ENCODE results near the gene MGAT5. TPM values are rescaled to one million over a fixed set of nuclear protein-coding genes. Genes with fewer than 3 reads are reported as not detected.

MGAT5 gene
- total RNA-seq, 1 experiment from 2014 or later: 52.4 TPM

DNA sequence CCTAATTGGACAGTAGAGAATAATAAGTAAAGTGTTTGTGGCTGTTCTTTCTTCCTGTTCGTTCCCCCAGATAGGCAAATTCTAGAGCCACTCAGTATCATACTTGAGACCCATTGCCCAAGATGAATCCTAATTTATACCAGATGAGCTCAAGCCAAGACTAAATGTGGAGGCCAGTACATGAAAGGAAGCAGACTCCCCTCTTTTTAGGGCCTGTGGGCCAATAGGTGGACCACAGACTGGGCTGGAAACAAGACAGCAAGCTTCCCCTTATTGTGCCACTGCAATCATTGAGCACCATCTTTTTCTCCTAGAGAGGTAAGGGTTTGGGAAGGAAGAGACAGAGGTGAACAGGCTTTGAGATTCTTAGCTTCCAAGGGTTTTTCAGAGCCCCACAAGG lies 141.9 kb downstream of the MGAT5 start:
- no peak overlapping the region for H3K4me3 Mint-ChIP-seq
- CTCF ChIA-PET: interaction anchor here (1.0 to 2.0 kb wide), 2 partner anchors 55 kb away, joined by 4 to 5 read pairs; no protein-coding TSS in a partner anchor
- no peaks in the 10 kb centered on the region for H3K27me3 Mint-ChIP-seq (ENCODE audit: low read depth)
- POLR2A ChIA-PET: interaction anchor here (0.6 kb wide), 2 partner anchors 250 to 475 kb away, joined by 3 to 7 read pairs; no protein-coding TSS in a partner anchor
- TF ChIP-seq, protein P1, sequence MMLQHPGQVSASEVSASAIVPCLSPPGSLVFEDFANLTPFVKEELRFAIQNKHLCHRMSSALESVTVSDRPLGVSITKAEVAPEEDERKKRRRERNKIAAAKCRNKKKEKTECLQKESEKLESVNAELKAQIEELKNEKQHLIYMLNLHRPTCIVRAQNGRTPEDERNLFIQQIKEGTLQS (CRISPR knock-in tag; conservative IDR thresholded peaks at IDR 0.05): no peak
- no peak for TF ChIP-seq ZNF232 (CRISPR knock-in tag; IDR thresholded peaks at IDR 0.05)
- TF ChIP-seq ZNF416 (CRISPR knock-in tag; IDR thresholded peaks at IDR 0.05): no peak
- TF ChIP-seq JAZF1 (CRISPR knock-in tag; IDR thresholded peaks at IDR 0.05): no peak
- TF ChIP-seq SOX15 (CRISPR knock-in tag; IDR thresholded peaks at IDR 0.05): no peak
- TF ChIP-seq TP53 (CRISPR knock-in tag; IDR thresholded peaks at IDR 0.05): no peak
- TF ChIP-seq, protein P2, sequence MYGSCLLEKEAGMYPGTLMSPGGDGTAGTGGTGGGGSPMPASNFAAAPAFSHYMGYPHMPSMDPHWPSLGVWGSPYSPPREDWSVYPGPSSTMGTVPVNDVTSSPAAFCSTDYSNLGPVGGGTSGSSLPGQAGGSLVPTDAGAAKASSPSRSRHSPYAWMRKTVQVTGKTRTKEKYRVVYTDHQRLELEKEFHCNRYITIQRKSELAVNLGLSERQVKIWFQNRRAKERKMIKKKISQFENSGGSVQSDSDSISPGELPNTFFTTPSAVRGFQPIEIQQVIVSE (CRISPR knock-in tag; IDR thresholded peaks at IDR 0.05; ENCODE audit: borderline replicate concordance): no peak
- no peaks in the 10 kb centered on the region for H3K9me3 Mint-ChIP-seq
- peaks cover 15% of the 10 kb centered on the region for H3K4me1 Mint-ChIP-seq
- ATAC-seq: no peak
- no peaks in the 10 kb centered on the region for H3K36me3 Mint-ChIP-seq
- DNase-seq (ENCODE audit: low spot score): no peak
- H3K27ac Mint-ChIP-seq: no peak overlapping the region

GRCh38 chr2:134396493-134396892 lies 142.6 kb downstream of the MGAT5 start:
- Mint-ChIP-seq H3K27me3 (ENCODE audit: low read depth) (no peaks in the 10 kb centered on the region), H3K4me3 (no peak overlapping the region), H3K9me3 (no peaks in the 10 kb centered on the region), H3K27ac (no peak overlapping the region), H3K4me1 (peaks cover 15% of the 10 kb centered on the region), H3K36me3 (no peaks in the 10 kb centered on the region)
- TF ChIP-seq, protein P3, sequence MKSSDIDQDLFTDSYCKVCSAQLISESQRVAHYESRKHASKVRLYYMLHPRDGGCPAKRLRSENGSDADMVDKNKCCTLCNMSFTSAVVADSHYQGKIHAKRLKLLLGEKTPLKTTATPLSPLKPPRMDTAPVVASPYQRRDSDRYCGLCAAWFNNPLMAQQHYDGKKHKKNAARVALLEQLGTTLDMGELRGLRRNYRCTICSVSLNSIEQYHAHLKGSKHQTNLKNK (CRISPR knock-in tag; IDR thresholded peaks at IDR 0.05): no peak
- TF ChIP-seq JAZF1 (CRISPR knock-in tag; IDR thresholded peaks at IDR 0.05): no peak
- no peak for TF ChIP-seq NR1H2 (CRISPR knock-in tag; IDR thresholded peaks at IDR 0.05)
- TF ChIP-seq ZNF219 (CRISPR knock-in tag; IDR thresholded peaks at IDR 0.05; ENCODE audit: borderline replicate concordance): no peak
- no peak for TF ChIP-seq STAT6 (CRISPR knock-in tag; conservative IDR thresholded peaks at IDR 0.05; ENCODE audit: low read depth)
- TF ChIP-seq NFE2L1 (CRISPR knock-in tag; IDR thresholded peaks at IDR 0.05): no peak
- TF ChIP-seq, protein P4, sequence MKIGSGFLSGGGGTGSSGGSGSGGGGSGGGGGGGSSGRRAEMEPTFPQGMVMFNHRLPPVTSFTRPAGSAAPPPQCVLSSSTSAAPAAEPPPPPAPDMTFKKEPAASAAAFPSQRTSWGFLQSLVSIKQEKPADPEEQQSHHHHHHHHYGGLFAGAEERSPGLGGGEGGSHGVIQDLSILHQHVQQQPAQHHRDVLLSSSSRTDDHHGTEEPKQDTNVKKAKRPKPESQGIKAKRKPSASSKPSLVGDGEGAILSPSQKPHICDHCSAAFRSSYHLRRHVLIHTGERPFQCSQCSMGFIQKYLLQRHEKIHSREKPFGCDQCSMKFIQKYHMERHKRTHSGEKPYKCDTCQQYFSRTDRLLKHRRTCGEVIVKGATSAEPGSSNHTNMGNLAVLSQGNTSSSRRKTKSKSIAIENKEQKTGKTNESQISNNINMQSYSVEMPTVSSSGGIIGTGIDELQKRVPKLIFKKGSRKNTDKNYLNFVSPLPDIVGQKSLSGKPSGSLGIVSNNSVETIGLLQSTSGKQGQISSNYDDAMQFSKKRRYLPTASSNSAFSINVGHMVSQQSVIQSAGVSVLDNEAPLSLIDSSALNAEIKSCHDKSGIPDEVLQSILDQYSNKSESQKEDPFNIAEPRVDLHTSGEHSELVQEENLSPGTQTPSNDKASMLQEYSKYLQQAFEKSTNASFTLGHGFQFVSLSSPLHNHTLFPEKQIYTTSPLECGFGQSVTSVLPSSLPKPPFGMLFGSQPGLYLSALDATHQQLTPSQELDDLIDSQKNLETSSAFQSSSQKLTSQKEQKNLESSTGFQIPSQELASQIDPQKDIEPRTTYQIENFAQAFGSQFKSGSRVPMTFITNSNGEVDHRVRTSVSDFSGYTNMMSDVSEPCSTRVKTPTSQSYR (CRISPR knock-in tag; IDR thresholded peaks at IDR 0.05): no peak
- TF ChIP-seq SMAD4 (CRISPR knock-in tag; IDR thresholded peaks at IDR 0.05): no peak
- no peak for TF ChIP-seq E2F5 (CRISPR knock-in tag; IDR thresholded peaks at IDR 0.05)
- TF ChIP-seq ZBTB21 (CRISPR knock-in tag; IDR thresholded peaks at IDR 0.05; ENCODE audit: borderline replicate concordance): no peak
- TF ChIP-seq, protein P5, sequence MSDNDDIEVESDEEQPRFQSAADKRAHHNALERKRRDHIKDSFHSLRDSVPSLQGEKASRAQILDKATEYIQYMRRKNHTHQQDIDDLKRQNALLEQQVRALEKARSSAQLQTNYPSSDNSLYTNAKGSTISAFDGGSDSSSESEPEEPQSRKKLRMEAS (CRISPR knock-in tag; IDR thresholded peaks at IDR 0.05): no peak
- no peak for TF ChIP-seq ZBTB43 (CRISPR knock-in tag; IDR thresholded peaks at IDR 0.05)
- TF ChIP-seq JUN (CRISPR knock-in tag; IDR thresholded peaks at IDR 0.05): no peak
- TF ChIP-seq CREM (CRISPR knock-in tag; IDR thresholded peaks at IDR 0.05): no peak
- TF ChIP-seq FOXJ3 (CRISPR knock-in tag; IDR thresholded peaks at IDR 0.05; ENCODE audit: borderline replicate concordance): no peak
- TF ChIP-seq ESRRA (CRISPR knock-in tag; IDR thresholded peaks at IDR 0.05; ENCODE audit: borderline replicate concordance): no peak
- TF ChIP-seq RELA (CRISPR knock-in tag; IDR thresholded peaks at IDR 0.05; ENCODE audit: borderline replicate concordance): no peak
- ATAC-seq (no peak), DNase-seq (ENCODE audit: low spot score) (no peak)
- ChIA-PET POLR2A (interaction anchor here (0.6 kb wide), 1 partner anchor 250 kb away, joined by 3 read pairs; no protein-coding TSS in a partner anchor), CTCF (interaction anchor here (2.0 to 2.3 kb wide), 2 partner anchors 15 to 54 kb away, joined by 5 to 15 read pairs; no protein-coding TSS in a partner anchor)
